ENCODE results near the gene RING1. TPM values are rescaled to one million over a fixed set of nuclear protein-coding genes. Genes with fewer than 3 reads are reported as not detected.
A peak's percentile ranks its signal among the peaks of the same experiment; 100 is the strongest.

The RING1 gene
- total RNA-seq, result 10 to 100 TPM; 13.2 to 17.3 TPM

GRCh38 chr6:33208091-33208967, at the start of gene RING1:
Gene RING1, plus strand, starts transcription at chr6:33208500. Its CDS starts 323 bp downstream, at chr6:33208823.
- no peaks in the 10 kb centered on the region for H3K27me3 ChIP-seq (replicated peaks; ENCODE audit: insufficient read depth)
- DNase-seq (ENCODE audit: low spot score) (no peak), ATAC-seq (ENCODE audit: insufficient number of reproducible peaks, low FRiP score, low read depth) (peak; percentile 71)
- peak within 1 kb of the TSS; percentile 77 to 90 for H3K27ac ChIP-seq
- no peak for TF ChIP-seq CTCF (IDR thresholded peaks at IDR 0.05)
- peaks cover 16% of the 10 kb centered on the region for H3K36me3 ChIP-seq
- H3K9me3 ChIP-seq, result no peaks in the 10 kb centered on the region
- H3K4me1 ChIP-seq (ENCODE audit: control insufficient read depth in 1 of 2, low read depth in 2 of 2), result peaks cover 13 to 37% of the 10 kb centered on the region in 2 donors
- H3K4me3 ChIP-seq, result peak within 1 kb of the TSS; percentile 91

GRCh38 chr6:33160096-33160495, 48.2 kb upstream of the RING1 start:
- no peak for ATAC-seq (ENCODE audit: insufficient number of reproducible peaks, low FRiP score, low read depth)
- no peak for TF ChIP-seq CTCF (IDR thresholded peaks at IDR 0.05)
- DNase-seq (ENCODE audit: low spot score), result no peak
- Histone ChIP-seq H3K27ac (peak overlapping the region in 1 of 2 donors; percentile 22), H3K4me1 (ENCODE audit: control insufficient read depth in 1 of 2, low read depth in 2 of 2) (peaks cover 0 to 9% of the 10 kb centered on the region in 2 donors), H3K4me3 (no peak overlapping the region), H3K27me3 (replicated peaks; ENCODE audit: insufficient read depth) (no peaks in the 10 kb centered on the region), H3K36me3 (no peaks in the 10 kb centered on the region), H3K9me3 (no peaks in the 10 kb centered on the region)

- TF ChIP-seq CTCF (IDR thresholded peaks at IDR 0.05), result no peak
- Histone ChIP-seq H3K4me3 (peak overlapping the region; percentile 75), H3K36me3 (no peaks in the 10 kb centered on the region), H3K27ac (peak overlapping the region; percentile 22 to 50), H3K27me3 (replicated peaks; ENCODE audit: insufficient read depth) (no peaks in the 10 kb centered on the region), H3K9me3 (no peaks in the 10 kb centered on the region), H3K4me1 (ENCODE audit: control insufficient read depth in 1 of 2, low read depth in 2 of 2) (peaks cover 0 to 9% of the 10 kb centered on the region in 2 donors)
- DNase-seq (ENCODE audit: low spot score) (no peak), ATAC-seq (ENCODE audit: insufficient number of reproducible peaks, low FRiP score, low read depth) (peak; percentile 76)
These were observed 47.5 kb upstream of the RING1 start for GRCh38 chr6:33160728-33161344.

- peak overlapping the region; percentile 22 to 50 for H3K27ac ChIP-seq
- no peaks in the 10 kb centered on the region for H3K36me3 ChIP-seq
- H3K4me1 ChIP-seq (ENCODE audit: control insufficient read depth in 1 of 2, low read depth in 2 of 2), result peaks cover 0 to 9% of the 10 kb centered on the region in 2 donors
- H3K9me3 ChIP-seq, result no peaks in the 10 kb centered on the region
- peak; percentile 38 for DNase-seq (ENCODE audit: low spot score)
- ATAC-seq (ENCODE audit: insufficient number of reproducible peaks, low FRiP score, low read depth), result peak; percentile 70
- peak overlapping the region; percentile 75 for H3K4me3 ChIP-seq
- H3K27me3 ChIP-seq (replicated peaks; ENCODE audit: insufficient read depth), result no peaks in the 10 kb centered on the region
- peak; percentile 96 for TF ChIP-seq CTCF (IDR thresholded peaks at IDR 0.05)
These were observed 46.7 kb upstream of the RING1 start for GRCh38 chr6:33161354-33162331.
